WTC11 (cell line): ENCODE results near the gene HHEX.

Source experiments
- CTCF ChIP-seq: fragments of 200-600 bp; IDR thresholded peaks from 2 replicates; pipeline ENCODE4 v1.8.0; 2022; ENCODE audit warnings: antibody characterized with exemption
- FOXP4 ChIP-seq: sonication (generic); formaldehyde crosslinking; IDR thresholded peaks from 2 replicates; pipeline ENCODE4 v1.8.0; 2022; ENCODE audit warnings: mild to moderate bottlenecking, missing genetic modification reagents
- HMGXB4 ChIP-seq: sonication (generic); formaldehyde crosslinking; IDR thresholded peaks from 2 replicates; pipeline ENCODE4 v1.8.1; 2023; ENCODE audit warnings: mild to moderate bottlenecking, moderate library complexity, missing genetic modification reagents
- IRF2 ChIP-seq: sonication (generic); formaldehyde crosslinking; IDR thresholded peaks from 2 replicates; pipeline ENCODE4 v1.8.0; 2022; ENCODE audit warnings: low read depth, missing genetic modification reagents, borderline replicate concordance
- NR3C1 ChIP-seq: sonication (generic); formaldehyde crosslinking; conservative IDR thresholded peaks from 2 replicates; pipeline ENCODE4 v1.8.1; 2023; ENCODE audit warnings: low read depth, mild to moderate bottlenecking, missing genetic modification reagents
- RELA ChIP-seq: sonication (generic); formaldehyde crosslinking; IDR thresholded peaks from 2 replicates; pipeline ENCODE4 v1.8.1; 2022; ENCODE audit warnings: missing genetic modification reagents, mild to moderate bottlenecking, borderline replicate concordance
- SMAD3 ChIP-seq: sonication (generic); formaldehyde crosslinking; IDR thresholded peaks from 2 replicates; pipeline ENCODE4 v1.8.0; 2022; ENCODE audit warnings: missing genetic modification reagents, mild to moderate bottlenecking, borderline replicate concordance
- SMAD4 ChIP-seq: sonication (generic); formaldehyde crosslinking; IDR thresholded peaks from 2 replicates; pipeline ENCODE4 v1.8.0; 2022; ENCODE audit warnings: mild to moderate bottlenecking, missing genetic modification reagents
- SP1 ChIP-seq: sonication (generic); formaldehyde crosslinking; conservative IDR thresholded peaks from 2 replicates; pipeline ENCODE4 v1.8.1; 2022; ENCODE audit warnings: missing genetic modification reagents
- USF2 ChIP-seq: sonication (generic); formaldehyde crosslinking; IDR thresholded peaks from 2 replicates; pipeline ENCODE4 v1.8.1; 2023; ENCODE audit warnings: mild to moderate bottlenecking, missing genetic modification reagents, moderate library complexity
- ZMAT4 ChIP-seq: fragments of 250-450 bp; sonication (Bioruptor Pico); IDR thresholded peaks from 2 replicates; pipeline ENCODE4 v1.9.0; 2021; ENCODE audit warnings: mild to moderate bottlenecking
- ZNF281 ChIP-seq: sonication (generic); formaldehyde crosslinking; IDR thresholded peaks from 2 replicates; pipeline ENCODE4 v1.8.0; 2023; ENCODE audit warnings: mild to moderate bottlenecking, missing genetic modification reagents

- no peak for TF ChIP-seq ZMAT4 (CRISPR knock-in tag)
- TF ChIP-seq SP1 (CRISPR knock-in tag), result no peak
- TF ChIP-seq CTCF, result no peak
- TF ChIP-seq FOXP4 (CRISPR knock-in tag), result no peak
- no peak for TF ChIP-seq USF2
- TF ChIP-seq RELA, result no peak
- TF ChIP-seq HMGXB4, result no peak
- no peak for TF ChIP-seq IRF2 (CRISPR knock-in tag)
- TF ChIP-seq ZNF281 (CRISPR knock-in tag), result no peak
- TF ChIP-seq SMAD3 (CRISPR knock-in tag), result no peak
- no peak for TF ChIP-seq SMAD4 (CRISPR knock-in tag)
- TF ChIP-seq NR3C1 (CRISPR knock-in tag), result no peak
Observed at GRCh38 chr10:92690211-92690914, 608 bp downstream of the HHEX start.
